Adrenal gland (tissue), 12 donors: ENCODE measurements around the gene SUCLG1. TPM values are rescaled to one million over a fixed set of nuclear protein-coding genes. Genes with fewer than 3 reads are reported as not detected.

Experiments
- DNase-seq, 7 donors: peaks; one replicate each; pipeline ENCODE4 v3.0.0-alpha.2; 2019 to 2020
- H3K27ac ChIP-seq, 5 donors: fragments of 200-600 bp; sonication (generic) in 4 of 5; 1 replicate in 3 of 5; 2 replicates in 2 of 5; pipeline versions ENCODE4 v1.5.1 to v1.8.0; 2016 to 2020; ENCODE audit warnings: mild to moderate bottlenecking in 1 of 5
- H3K27me3 ChIP-seq: fragments of 200-600 bp; 2 replicates; pipeline ENCODE4 v1.8.0; 2021
- H3K36me3 ChIP-seq, 2 donors: fragments of 200-600 bp; replicated peaks in 1 of 2; 1 replicate in 1 of 2; 2 replicates in 1 of 2; pipeline versions ENCODE4 v1.5.1 to v1.8.0; 2018 to 2022
- H3K4me1 ChIP-seq, 2 donors: fragments of 200-600 bp; replicated peaks in 1 of 2; 1 replicate in 1 of 2; 2 replicates in 1 of 2; pipeline versions ENCODE4 v1.5.1 to v1.8.0; 2018 to 2021
- H3K4me3 ChIP-seq, 4 donors: fragments of 200-600 bp; sonication (generic) in 3 of 4; one replicate each; pipeline ENCODE4 v1.5.1; 2016 to 2018
- H3K9me3 ChIP-seq, 3 donors: fragments of 200-600 bp; sonication (generic) in 1 of 3; replicated peaks in 1 of 3; 1 replicate in 2 of 3; 2 replicates in 1 of 3; pipeline versions ENCODE4 v1.5.1 to v1.8.0; 2016 to 2021
- CTCF ChIP-seq, 6 experiments: fragments of 450-650 bp in 4 of 6; fragments of 200-600 bp in 2 of 6; sonication (generic) in 1 of 6; IDR thresholded peaks; 1 replicate in 5 of 6; 2 replicates in 1 of 6; pipeline versions ENCODE4 v1.5.1 to v1.8.0; 2016 to 2021; ENCODE audit warnings: antibody characterized with exemption in 6 of 6, mild to moderate bottlenecking in 2 of 6, moderate library complexity in 1 of 6
- POLR2A ChIP-seq, 2 donors: fragments of 450-650 bp; IDR thresholded peaks; one replicate each; pipeline ENCODE4 v1.6.1; 2017; ENCODE audit warnings: antibody characterized with exemption in 2 of 2, mild to moderate bottlenecking in 2 of 2, moderate library complexity in 1 of 2
- WGBS, 4 donors: extraction: QIAGEN DNeasy Blood & Tissue Kit in 2 of 4; methylation state at CpG; one replicate each; pipeline versions ENCODE4 v1.1.5 to v1.1.7; 2013 to 2017; 5-methylcytosine and 5-hydroxymethylcytosine counted together
- intact Hi-C, 2 donors: fragments of 100-400 bp; cut with DNase I; formaldehyde crosslinking; loops; one replicate each; pipeline versions ENCODE4 v1.14.1 to v1.15.0; 2022 to 2023
- polyA plus RNA-seq, 3 donors: library from polyadenylated mRNA; stranded (reverse); fragments of 200-250 nt in 2 of 3; fragments of 350-450 nt in 1 of 3; fragmentation: Illumina TruSeq in 1 of 3; extraction: RNeasy Lipid Tissue Mini Kit (QIAGEN cat#74804) in 1 of 3; gene quantifications; one replicate each; pipeline ENCODE4 v1.2.3, GENCODE V29; 2013 to 2014
- total RNA-seq, 9 donors: library from RNA; depleted of rRNA in 4 of 9; stranded (reverse); fragments of >200 nt in 4 of 9; fragments of 120-200 nt in 1 of 9; fragmentation: NEBNext Ultra II Directional in 1 of 9; extraction: Animal tissue kit (Norgen Biotek cat#: 25700) in 1 of 9; gene quantifications; one replicate each; pipeline versions ENCODE4 v1.1.0 to v1.2.4, GENCODE V29; 2013 to 2023
- donor health status: healthy with polysubstance abuse.
- donor health status: Bipolar disorder and iron deficiency.
- donor health status: DM: yes; HTN: yes; CAD: no.
- donor health status: DM: no; HTN: no; CAD: no.
- donor health status: DM: no; HTN: no; CAD: no.
- donor health status: DM: yes; HTN: yes; CAD: no.

The SUCLG1 gene
- total and polyA plus RNA-seq, 12 donors = 42.5 to 270 (median 86.1) TPM

DNA sequence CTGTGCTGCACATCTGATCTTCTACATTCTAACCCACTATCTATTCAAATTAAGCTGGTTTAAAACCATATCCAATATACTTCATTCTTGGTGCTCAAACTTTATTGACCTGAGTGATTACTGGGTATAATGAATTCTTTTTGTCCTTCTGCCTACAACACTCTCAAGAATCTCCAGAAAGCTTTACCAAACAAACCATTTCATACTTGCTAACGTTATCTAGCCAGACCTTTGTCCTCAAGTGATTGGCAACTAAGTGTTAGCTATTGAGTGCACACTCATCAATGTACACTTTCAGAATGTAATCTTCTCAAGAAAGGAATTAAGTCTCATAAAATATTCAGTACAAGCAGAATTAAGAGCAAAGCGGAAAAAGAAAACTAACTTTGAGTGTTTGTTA is 1.4 kb downstream of the SUCLG1 start:
- H3K36me3 ChIP-seq = no peaks in the 10 kb centered on the region
- intact Hi-C loops = no loop called here
- 73 to 83% (median 77%) methylated on average over 2 of the region's 2 CpGs for WGBS, 4 donors
- no peaks in the 10 kb centered on the region for H3K27me3 ChIP-seq
- TF ChIP-seq POLR2A (IDR thresholded peaks at IDR 0.05) (no peak), CTCF (IDR thresholded peaks at IDR 0.05) (no peak)
- H3K4me1 ChIP-seq = peaks cover 10 to 35% of the 10 kb centered on the region in 2 donors
- no peak for DNase-seq
- H3K27ac ChIP-seq = peak overlapping the region in 1 of 5 donors; percentile 1
- H3K4me3 ChIP-seq = peak overlapping the region in 1 of 4 donors; percentile 83
- H3K9me3 ChIP-seq = no peaks in the 10 kb centered on the region

GRCh38 chr2:84456156-84456555 is 2.9 kb downstream of the SUCLG1 start:
- 66 to 86% (median 70%) methylated on average over 4 of the region's 4 CpGs for WGBS, 4 donors
- no peak overlapping the region for H3K4me3 ChIP-seq
- no peak for TF ChIP-seq POLR2A (IDR thresholded peaks at IDR 0.05)
- TF ChIP-seq CTCF (IDR thresholded peaks at IDR 0.05) = no peak
- H3K4me1 ChIP-seq = peaks cover 10 to 35% of the 10 kb centered on the region in 2 donors
- no peaks in the 10 kb centered on the region for H3K9me3 ChIP-seq
- no peaks in the 10 kb centered on the region for H3K27me3 ChIP-seq
- no peaks in the 10 kb centered on the region for H3K36me3 ChIP-seq
- intact Hi-C loops = no loop called here
- DNase-seq = no peak
- H3K27ac ChIP-seq = no peak overlapping the region

DNA sequence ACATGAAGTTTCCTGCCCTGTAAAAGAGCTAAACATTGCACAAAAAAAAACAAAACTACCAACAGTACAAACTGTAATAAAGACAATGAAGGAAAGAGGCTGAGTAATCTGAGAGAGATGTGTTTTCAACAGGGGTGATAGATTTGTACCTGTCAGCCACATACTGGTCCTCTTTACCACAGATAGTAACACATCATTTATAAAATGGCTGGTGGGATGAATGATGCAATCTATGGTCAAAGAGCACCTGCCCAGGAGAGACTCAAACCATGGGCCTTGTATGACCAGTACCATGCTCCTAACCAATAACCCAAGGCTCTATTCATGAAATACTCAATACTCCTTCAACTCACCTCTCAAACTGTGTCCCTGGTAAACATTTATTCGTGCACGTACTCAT is 4.5 kb downstream of the SUCLG1 start:
- TF ChIP-seq CTCF (IDR thresholded peaks at IDR 0.05) = no peak
- TF ChIP-seq POLR2A (IDR thresholded peaks at IDR 0.05) = no peak
- H3K4me1 ChIP-seq = peaks cover 10 to 37% of the 10 kb centered on the region in 2 donors
- no peak for DNase-seq
- no peak overlapping the region for H3K27ac ChIP-seq
- intact Hi-C loops = no loop called here
- no peaks in the 10 kb centered on the region for H3K27me3 ChIP-seq
- no peaks in the 10 kb centered on the region for H3K9me3 ChIP-seq
- H3K36me3 ChIP-seq = no peaks in the 10 kb centered on the region
- no peak overlapping the region for H3K4me3 ChIP-seq
- WGBS, 4 donors = 93 to 98% (median 98%) methylated on average over 2 of the region's 2 CpGs

DNA sequence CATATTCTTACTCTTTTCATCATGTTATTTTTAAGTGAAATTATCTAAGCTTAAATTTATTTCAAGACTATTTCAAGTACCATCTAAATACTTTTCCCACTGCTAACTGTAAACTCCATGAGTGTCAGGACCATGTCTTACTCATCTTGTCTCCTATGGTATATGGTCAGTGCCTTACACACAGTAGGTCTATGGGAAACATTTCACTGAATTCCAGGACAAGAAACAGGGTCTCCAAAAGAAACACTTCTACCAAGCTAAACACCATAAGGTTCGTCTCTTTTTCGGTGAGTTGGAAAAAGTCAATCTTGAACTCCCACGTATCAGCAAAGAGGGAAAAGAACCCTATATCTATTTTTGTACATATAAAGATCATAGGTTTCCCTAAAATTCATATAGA is 6.5 kb downstream of the SUCLG1 start:
- TF ChIP-seq CTCF (IDR thresholded peaks at IDR 0.05) (no peak), POLR2A (IDR thresholded peaks at IDR 0.05) (no peak)
- intact Hi-C loops = no loop called here
- H3K27ac ChIP-seq = no peak overlapping the region
- peaks cover 2 to 28% of the 10 kb centered on the region in 2 donors for H3K4me1 ChIP-seq
- WGBS, 4 donors = 91 to 97% (median 94%) methylated on average over 3 of the region's 3 CpGs
- no peak overlapping the region for H3K4me3 ChIP-seq
- DNase-seq = no peak
- H3K9me3 ChIP-seq = no peaks in the 10 kb centered on the region
- no peaks in the 10 kb centered on the region for H3K36me3 ChIP-seq
- no peaks in the 10 kb centered on the region for H3K27me3 ChIP-seq
